Glutamatergic neuron (in vitro differentiated cells): Measurements from ENCODE around the gene ANKH. TPM values are rescaled to one million over a fixed set of nuclear protein-coding genes. Genes with fewer than 3 reads are reported as not detected.

Source experiments
- DNase-seq: peaks from one replicate; pipeline ENCODE4 v3.0.0; 2022
- H3K27ac Mint-ChIP-seq: one replicate; pipeline ENCODE4 v1.8.0; 2020; ENCODE audit warnings: mild to moderate bottlenecking, mixed read lengths, inconsistent platforms; ENCODE audit not compliant: unreplicated experiment
- H3K27me3 Mint-ChIP-seq: one replicate; pipeline ENCODE4 v1.8.0; 2020; ENCODE audit warnings: mild to moderate bottlenecking, moderate library complexity, mixed read lengths, inconsistent platforms; ENCODE audit not compliant: unreplicated experiment
- H3K36me3 Mint-ChIP-seq: one replicate; pipeline ENCODE4 v1.8.0; 2020; ENCODE audit warnings: mild to moderate bottlenecking, mixed read lengths, inconsistent platforms; ENCODE audit not compliant: unreplicated experiment
- H3K4me1 Mint-ChIP-seq: one replicate; pipeline ENCODE4 v1.8.0; 2020; ENCODE audit warnings: mild to moderate bottlenecking, low read depth, mixed read lengths, inconsistent platforms; ENCODE audit not compliant: unreplicated experiment
- H3K4me3 Mint-ChIP-seq: one replicate; pipeline ENCODE4 v1.8.0; 2020; ENCODE audit warnings: mild to moderate bottlenecking, mixed read lengths, inconsistent platforms; ENCODE audit not compliant: unreplicated experiment
- H3K9me3 Mint-ChIP-seq: one replicate; pipeline ENCODE4 v1.8.0; 2020; ENCODE audit warnings: mild to moderate bottlenecking, moderate library complexity, mixed read lengths, inconsistent platforms; ENCODE audit not compliant: unreplicated experiment
- total RNA-seq: library from RNA; stranded (reverse); fragmentation: NEBNext Ultra II Directional; extraction: Animal tissue kit (Norgen Biotek cat#: 25700); gene quantifications from one replicate; pipeline ENCODE4 v1.2.1, GENCODE V29; 2021; ENCODE audit not compliant: unreplicated experiment
- TF ChIP-seq, protein P1 (sequence below): fragments of 200-600 bp; sonication (generic); IDR thresholded peaks from one replicate; pipeline ENCODE4 v1.5.0; 2021; ENCODE audit not compliant: partially characterized antibody, unreplicated experiment

Gene ANKH
- total RNA-seq, 1 donor from 2014 or later = 83.3 TPM

DNA sequence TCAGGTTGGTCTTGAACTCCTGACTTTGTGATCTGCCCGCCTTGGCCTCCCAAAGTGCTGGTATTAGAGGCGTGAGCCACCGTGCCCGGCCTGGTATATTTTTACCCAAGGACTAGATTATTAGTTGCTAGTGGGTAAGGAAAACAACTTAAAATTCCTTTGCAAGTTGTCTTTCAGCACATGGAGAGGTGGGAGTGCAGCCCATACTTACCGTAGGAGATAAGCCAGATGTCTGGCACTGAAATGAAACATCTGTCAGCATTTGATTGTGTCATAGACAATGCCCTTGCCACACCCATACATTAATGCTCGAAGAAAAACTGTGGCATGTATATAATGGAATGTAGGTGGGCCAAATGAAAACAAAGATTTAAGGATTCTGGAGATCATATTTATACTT, 36.6 kb upstream of the ANKH start:
- Mint-ChIP-seq H3K4me1 (no peaks in the 10 kb centered on the region), H3K4me3 (no peak overlapping the region), H3K27ac (no peak overlapping the region), H3K36me3 (no peaks in the 10 kb centered on the region), H3K9me3 (no peaks in the 10 kb centered on the region), H3K27me3 (peaks cover 2% of the 10 kb centered on the region)
- TF ChIP-seq, protein P1, sequence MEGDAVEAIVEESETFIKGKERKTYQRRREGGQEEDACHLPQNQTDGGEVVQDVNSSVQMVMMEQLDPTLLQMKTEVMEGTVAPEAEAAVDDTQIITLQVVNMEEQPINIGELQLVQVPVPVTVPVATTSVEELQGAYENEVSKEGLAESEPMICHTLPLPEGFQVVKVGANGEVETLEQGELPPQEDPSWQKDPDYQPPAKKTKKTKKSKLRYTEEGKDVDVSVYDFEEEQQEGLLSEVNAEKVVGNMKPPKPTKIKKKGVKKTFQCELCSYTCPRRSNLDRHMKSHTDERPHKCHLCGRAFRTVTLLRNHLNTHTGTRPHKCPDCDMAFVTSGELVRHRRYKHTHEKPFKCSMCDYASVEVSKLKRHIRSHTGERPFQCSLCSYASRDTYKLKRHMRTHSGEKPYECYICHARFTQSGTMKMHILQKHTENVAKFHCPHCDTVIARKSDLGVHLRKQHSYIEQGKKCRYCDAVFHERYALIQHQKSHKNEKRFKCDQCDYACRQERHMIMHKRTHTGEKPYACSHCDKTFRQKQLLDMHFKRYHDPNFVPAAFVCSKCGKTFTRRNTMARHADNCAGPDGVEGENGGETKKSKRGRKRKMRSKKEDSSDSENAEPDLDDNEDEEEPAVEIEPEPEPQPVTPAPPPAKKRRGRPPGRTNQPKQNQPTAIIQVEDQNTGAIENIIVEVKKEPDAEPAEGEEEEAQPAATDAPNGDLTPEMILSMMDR = no peak
- DNase-seq = no peak

DNA sequence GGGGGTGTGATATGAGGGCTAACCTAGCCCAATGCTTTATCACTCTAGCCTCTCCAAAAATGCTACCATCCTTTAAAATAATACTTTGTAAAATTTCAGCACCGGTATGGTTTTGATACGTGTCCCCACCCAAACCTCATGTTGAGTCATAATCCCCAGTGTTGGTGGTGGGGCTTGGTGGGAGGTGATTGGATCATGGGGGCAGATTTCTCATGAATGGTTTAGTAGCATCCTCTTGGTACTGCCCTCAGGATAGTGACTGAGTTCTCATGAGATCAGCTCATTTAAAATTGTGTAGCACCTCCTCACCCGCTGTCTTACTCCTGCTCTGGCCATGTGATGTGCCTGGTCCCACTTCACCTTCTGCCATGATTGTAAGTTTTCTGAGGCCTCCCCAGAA, 35.0 kb upstream of the ANKH start:
- H3K9me3 Mint-ChIP-seq = no peaks in the 10 kb centered on the region
- no peak overlapping the region for H3K4me3 Mint-ChIP-seq
- H3K36me3 Mint-ChIP-seq = no peaks in the 10 kb centered on the region
- H3K27me3 Mint-ChIP-seq = no peaks in the 10 kb centered on the region
- TF ChIP-seq, protein P1 = no peak
- H3K27ac Mint-ChIP-seq = no peak overlapping the region
- no peaks in the 10 kb centered on the region for H3K4me1 Mint-ChIP-seq
- DNase-seq = no peak

DNA sequence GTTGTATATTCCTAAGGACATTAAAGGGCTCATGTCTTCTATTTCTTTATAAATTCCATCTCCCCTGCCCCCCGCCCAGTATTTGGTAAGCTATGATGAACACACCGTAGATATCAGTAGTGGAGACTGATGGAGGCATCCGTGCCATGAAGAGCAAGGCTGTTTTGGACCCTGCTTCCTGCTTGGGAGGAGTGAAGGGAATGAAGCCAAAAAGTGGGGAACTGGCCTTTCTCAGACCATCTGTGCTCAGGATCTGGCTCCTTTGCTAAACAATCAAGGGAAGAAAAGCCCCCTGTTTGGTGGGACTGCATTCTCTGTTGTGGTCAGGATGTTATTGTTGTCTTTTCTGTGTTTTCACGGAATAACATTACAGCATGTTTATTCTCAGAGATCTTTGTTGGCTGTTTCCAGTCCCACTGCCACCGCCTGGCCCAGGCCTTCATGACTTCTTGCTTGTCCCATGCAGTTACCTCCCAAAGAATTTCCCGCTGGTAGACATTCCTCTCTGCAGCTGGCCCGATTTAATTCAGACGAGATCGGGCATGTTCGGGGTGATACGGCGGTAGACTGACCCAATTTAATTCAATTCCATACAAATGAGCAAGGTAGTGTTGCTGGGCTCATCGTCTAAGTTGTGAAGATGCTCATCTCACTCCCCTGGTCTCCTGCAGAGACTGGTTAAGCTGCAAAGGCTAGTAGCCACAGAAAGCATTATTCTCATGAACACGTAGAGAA, 31.4 kb upstream of the ANKH start:
- Mint-ChIP-seq H3K27me3 (no peaks in the 10 kb centered on the region), H3K9me3 (no peaks in the 10 kb centered on the region), H3K4me3 (no peak overlapping the region), H3K4me1 (no peaks in the 10 kb centered on the region), H3K27ac (no peak overlapping the region), H3K36me3 (no peaks in the 10 kb centered on the region)
- TF ChIP-seq, protein P1 = no peak
- no peak for DNase-seq

DNA sequence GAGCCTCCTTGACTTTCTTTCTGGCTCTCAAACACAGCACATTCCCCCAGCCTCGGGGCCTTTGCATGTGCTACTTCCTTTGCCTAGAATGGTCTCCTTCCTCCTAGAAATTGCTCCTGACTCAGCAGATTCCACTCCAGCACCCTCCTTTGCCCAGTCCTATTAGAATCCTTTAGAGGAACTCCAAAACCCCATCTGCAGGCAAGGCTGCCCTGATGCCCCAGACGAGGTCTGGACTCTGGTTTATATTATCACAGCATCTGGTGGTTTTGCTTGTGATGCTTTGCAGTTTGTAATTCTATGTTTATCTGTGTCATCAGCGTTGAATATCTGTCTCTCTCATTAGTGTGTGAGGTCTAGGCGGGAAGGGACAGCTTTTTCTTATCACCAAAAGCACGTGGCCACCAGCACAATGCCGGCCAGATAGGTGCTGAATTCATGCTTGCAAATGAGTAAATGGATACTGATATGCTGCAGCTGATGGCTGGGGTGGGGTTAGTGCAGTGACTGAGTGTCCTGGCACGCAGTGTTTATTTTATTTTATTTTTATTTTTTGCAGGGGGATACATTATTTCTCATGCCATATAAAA, 30.0 kb upstream of the ANKH start:
- DNase-seq = no peak
- H3K27me3 Mint-ChIP-seq = no peaks in the 10 kb centered on the region
- TF ChIP-seq, protein P1 = no peak
- no peaks in the 10 kb centered on the region for H3K36me3 Mint-ChIP-seq
- H3K9me3 Mint-ChIP-seq = no peaks in the 10 kb centered on the region
- no peaks in the 10 kb centered on the region for H3K4me1 Mint-ChIP-seq
- H3K4me3 Mint-ChIP-seq = no peak overlapping the region
- H3K27ac Mint-ChIP-seq = no peak overlapping the region
